Measurements from ENCODE around the gene DDX24. TPM values are rescaled to one million over a fixed set of nuclear protein-coding genes. Genes with fewer than 3 reads are reported as not detected.

Gene DDX24
- total RNA-seq, 6 experiments from 2014 or later = 167 to 191 (median 187) TPM

- no peak for DNase-seq
- H3K27ac Mint-ChIP-seq = no peak overlapping the region
- H3K36me3 Mint-ChIP-seq (ENCODE audit: low read depth) = no peaks in the 10 kb centered on the region
- peaks cover 14% of the 10 kb centered on the region for H3K27me3 Mint-ChIP-seq (ENCODE audit: insufficient read depth)
- no peak overlapping the region for H3K4me3 Mint-ChIP-seq
- TF ChIP-seq, protein P1, sequence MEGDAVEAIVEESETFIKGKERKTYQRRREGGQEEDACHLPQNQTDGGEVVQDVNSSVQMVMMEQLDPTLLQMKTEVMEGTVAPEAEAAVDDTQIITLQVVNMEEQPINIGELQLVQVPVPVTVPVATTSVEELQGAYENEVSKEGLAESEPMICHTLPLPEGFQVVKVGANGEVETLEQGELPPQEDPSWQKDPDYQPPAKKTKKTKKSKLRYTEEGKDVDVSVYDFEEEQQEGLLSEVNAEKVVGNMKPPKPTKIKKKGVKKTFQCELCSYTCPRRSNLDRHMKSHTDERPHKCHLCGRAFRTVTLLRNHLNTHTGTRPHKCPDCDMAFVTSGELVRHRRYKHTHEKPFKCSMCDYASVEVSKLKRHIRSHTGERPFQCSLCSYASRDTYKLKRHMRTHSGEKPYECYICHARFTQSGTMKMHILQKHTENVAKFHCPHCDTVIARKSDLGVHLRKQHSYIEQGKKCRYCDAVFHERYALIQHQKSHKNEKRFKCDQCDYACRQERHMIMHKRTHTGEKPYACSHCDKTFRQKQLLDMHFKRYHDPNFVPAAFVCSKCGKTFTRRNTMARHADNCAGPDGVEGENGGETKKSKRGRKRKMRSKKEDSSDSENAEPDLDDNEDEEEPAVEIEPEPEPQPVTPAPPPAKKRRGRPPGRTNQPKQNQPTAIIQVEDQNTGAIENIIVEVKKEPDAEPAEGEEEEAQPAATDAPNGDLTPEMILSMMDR (IDR thresholded peaks at IDR 0.05) = peak; percentile 72
- peaks cover 13% of the 10 kb centered on the region for H3K4me1 Mint-ChIP-seq (ENCODE audit: low read depth)
- no peaks in the 10 kb centered on the region for H3K9me3 Mint-ChIP-seq
Observed at GRCh38 chr14:94005324-94006073, 75.5 kb downstream of the DDX24 start.

GRCh38 chr14:94004015-94004414, 77.0 kb downstream of the DDX24 start:
- peaks cover 15% of the 10 kb centered on the region for H3K27me3 Mint-ChIP-seq (ENCODE audit: insufficient read depth)
- H3K4me3 Mint-ChIP-seq = no peak overlapping the region
- H3K27ac Mint-ChIP-seq = no peak overlapping the region
- no peak for DNase-seq
- no peaks in the 10 kb centered on the region for H3K9me3 Mint-ChIP-seq
- peaks cover 6% of the 10 kb centered on the region for H3K4me1 Mint-ChIP-seq (ENCODE audit: low read depth)
- TF ChIP-seq, protein P1 (IDR thresholded peaks at IDR 0.05) = no peak
- H3K36me3 Mint-ChIP-seq (ENCODE audit: low read depth) = no peaks in the 10 kb centered on the region

DNA sequence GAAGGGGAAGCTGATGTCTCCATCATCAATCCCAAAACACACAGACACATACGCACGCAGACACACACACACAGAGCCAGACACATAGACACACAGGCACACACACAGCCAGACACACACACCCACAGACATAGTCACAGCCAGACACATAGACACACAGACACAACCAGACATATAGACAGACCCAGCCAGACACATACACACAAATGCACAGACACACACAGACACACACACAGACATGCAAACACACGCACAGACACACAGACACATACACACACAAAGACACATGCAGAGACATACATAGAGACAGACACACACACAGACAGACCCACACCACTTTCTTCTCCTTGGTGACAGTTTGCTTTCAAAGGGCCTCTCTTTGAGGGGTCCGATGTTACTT, 77.6 kb downstream of the DDX24 start:
- H3K36me3 Mint-ChIP-seq (ENCODE audit: low read depth) = no peaks in the 10 kb centered on the region
- no peak overlapping the region for H3K4me3 Mint-ChIP-seq
- peaks cover 6% of the 10 kb centered on the region for H3K4me1 Mint-ChIP-seq (ENCODE audit: low read depth)
- no peaks in the 10 kb centered on the region for H3K9me3 Mint-ChIP-seq
- DNase-seq = no peak
- peaks cover 15% of the 10 kb centered on the region for H3K27me3 Mint-ChIP-seq (ENCODE audit: insufficient read depth)
- TF ChIP-seq, protein P1 (IDR thresholded peaks at IDR 0.05) = no peak
- H3K27ac Mint-ChIP-seq = no peak overlapping the region

DNA sequence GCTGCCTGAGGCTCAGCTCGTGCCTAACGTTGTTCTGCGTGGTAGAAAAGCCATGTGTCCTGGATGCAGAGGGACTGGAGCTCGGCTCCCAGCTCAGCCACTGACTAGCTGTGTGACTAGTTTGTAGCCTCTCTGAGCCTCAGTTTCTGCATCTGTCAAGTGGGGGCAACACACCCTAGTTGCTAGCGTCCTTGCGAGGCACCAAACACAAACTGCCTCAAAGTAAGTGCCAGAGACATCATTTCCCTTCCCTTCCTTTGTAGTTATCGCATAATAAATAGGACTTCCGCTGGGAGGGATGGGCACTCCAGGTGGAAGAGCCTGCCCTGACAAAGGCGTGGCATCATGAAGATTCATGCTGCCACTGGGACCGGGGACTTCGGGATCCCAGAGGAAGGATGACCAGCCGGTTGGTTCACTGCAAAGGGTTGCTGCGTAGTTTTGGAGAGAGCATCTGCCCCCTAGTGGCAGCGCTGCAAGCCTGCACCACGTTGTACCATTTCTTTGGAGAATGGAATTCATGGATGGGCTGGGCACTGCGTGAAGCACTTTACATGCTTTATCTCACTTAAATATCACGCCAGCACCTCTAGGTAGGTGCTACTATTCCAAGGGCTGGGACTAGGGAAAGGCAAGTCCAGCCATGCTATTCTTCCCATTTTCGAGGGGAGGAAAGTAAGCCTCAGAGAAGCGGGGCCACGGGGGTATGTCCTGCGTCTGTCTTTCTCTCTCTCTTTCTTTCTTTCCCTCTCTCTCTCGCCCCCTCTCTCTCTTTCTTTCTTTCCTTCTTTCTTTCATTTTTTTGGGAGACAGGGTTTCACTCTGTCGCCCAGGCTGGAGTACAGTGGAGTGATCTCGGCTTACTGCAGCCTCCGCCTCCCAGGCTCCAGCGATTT, 79.3 kb downstream of the DDX24 start:
- no peak overlapping the region; the same call in 1 of the 2 replicates for H3K27ac Mint-ChIP-seq
- TF ChIP-seq, protein P1 (IDR thresholded peaks at IDR 0.05) = peak; percentile 99
- H3K9me3 Mint-ChIP-seq = no peaks in the 10 kb centered on the region
- DNase-seq = peak; percentile 59
- H3K27me3 Mint-ChIP-seq (ENCODE audit: insufficient read depth) = peaks cover 12% of the 10 kb centered on the region
- no peaks in the 10 kb centered on the region for H3K36me3 Mint-ChIP-seq (ENCODE audit: low read depth)
- H3K4me1 Mint-ChIP-seq (ENCODE audit: low read depth) = peaks cover 6% of the 10 kb centered on the region
- peak overlapping the region; percentile 13; the same call in 1 of the 2 replicates for H3K4me3 Mint-ChIP-seq

DNA sequence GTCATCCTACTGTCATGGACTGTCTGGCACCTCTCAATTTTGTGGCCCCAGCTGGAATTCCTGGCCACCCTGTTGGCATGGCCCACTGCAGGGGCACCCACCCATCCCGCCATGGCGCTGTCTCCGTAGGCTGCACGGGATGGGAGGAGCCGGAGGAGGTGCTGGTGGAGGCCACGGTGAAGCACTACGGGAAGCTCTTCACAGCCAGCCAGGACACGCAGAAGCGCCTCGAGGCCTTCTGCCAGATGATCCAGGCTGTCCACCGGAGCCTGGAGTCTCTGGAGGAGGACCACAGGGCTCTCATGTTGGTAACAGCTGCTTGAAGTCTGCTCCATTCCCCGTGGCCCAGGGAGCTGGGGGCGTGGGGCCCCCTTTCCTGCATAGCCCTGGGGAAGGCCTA, 80.0 kb downstream of the DDX24 start:
- no peak for DNase-seq
- Mint-ChIP-seq H3K36me3 (ENCODE audit: low read depth) (no peaks in the 10 kb centered on the region), H3K27me3 (ENCODE audit: insufficient read depth) (peaks cover 12% of the 10 kb centered on the region), H3K9me3 (no peaks in the 10 kb centered on the region), H3K27ac (no peak overlapping the region), H3K4me1 (ENCODE audit: low read depth) (peaks cover 6% of the 10 kb centered on the region), H3K4me3 (no peak overlapping the region)
- TF ChIP-seq, protein P1 (IDR thresholded peaks at IDR 0.05) = no peak
